GM18873 (cell line): Measurements from ENCODE around the gene MRPS33.

Experiments used
- ATAC-seq: cut with Tn5 transposase; IDR thresholded peaks from one replicate; pipeline ENCODE4 v1.9.1; 2021; ENCODE audit warnings: mild to moderate bottlenecking, moderate library complexity, moderate number of reproducible peaks; ENCODE audit not compliant: unreplicated experiment, low FRiP score

The MRPS33 gene

GRCh38 chr7:141012696-141013344 lies 1.9 kb downstream of the MRPS33 start:
- ATAC-seq = no peak

GRCh38 chr7:141012044-141012685 lies 2.6 kb downstream of the MRPS33 start:
- peak; percentile 24 for ATAC-seq

DNA sequence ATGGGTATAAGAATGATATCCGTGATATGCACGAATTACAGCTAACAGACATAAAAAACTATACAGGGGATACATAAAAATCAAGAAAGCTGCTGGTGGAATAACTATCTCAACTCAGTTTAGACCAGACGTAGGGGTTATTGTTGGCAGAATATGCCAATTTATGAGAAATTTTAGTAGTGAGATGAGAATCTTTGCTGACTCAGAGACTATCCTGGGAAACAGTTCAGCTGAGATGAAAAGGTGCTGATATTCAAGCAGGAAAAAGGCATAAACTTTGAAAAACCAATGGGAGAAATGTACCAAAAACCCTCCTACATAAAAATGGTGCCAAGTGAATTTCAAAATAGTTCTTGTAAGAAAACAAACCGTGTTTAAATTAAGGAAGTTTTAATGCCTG lies 3.3 kb downstream of the MRPS33 start:
- ATAC-seq = no peak

- ATAC-seq = no peak
Measured at GRCh38 chr7:141003172-141004065, 11.3 kb downstream of the MRPS33 start.

- ATAC-seq = no peak
Measured at GRCh38 chr7:141001546-141001945, 13.2 kb downstream of the MRPS33 start.

- no peak for ATAC-seq
Measured at GRCh38 chr7:141001122-141001521, 13.6 kb downstream of the MRPS33 start.

DNA sequence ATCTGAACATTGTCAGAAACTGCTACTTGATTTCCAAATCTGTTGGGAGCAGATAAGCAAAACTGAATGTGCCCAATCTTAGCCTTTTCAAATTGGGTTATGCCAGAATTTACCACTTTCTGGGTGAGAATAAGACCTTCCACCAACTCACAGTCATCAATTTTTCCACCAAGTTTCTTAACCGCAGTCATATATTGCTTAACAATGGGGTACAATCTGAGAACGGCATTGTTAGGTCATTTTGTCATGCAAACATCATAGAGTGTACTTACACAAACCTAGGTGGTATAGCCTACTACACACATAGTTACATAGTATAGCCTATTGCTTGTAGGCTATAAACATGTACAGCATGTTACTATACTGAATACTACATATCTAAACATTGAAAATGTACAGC lies 16.0 kb downstream of the MRPS33 start:
- ATAC-seq = no peak

DNA sequence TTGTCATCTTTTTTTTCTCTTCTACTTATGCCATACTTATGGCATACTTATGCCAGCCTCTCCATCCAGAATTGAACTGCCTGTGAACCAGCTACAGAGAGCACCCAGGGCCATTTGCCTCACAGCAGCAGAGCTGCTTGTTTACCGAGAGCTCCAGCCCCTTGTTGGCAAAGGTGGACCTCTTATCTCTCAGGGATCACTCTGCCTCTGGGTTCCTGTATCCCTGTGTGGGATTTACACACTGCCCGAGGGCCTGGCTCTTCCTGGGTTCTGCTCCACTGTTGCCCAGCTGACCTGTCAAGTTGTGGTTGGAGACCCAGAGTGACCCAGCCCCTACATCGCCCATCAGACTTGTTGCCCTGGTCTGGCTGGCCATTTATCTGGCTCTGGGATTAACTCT lies 22.3 kb downstream of the MRPS33 start:
- no peak for ATAC-seq

GRCh38 chr7:140990193-140990962 lies 24.4 kb downstream of the MRPS33 start:
- no peak for ATAC-seq

GRCh38 chr7:140989068-140989467 lies 25.7 kb downstream of the MRPS33 start:
- no peak for ATAC-seq

DNA sequence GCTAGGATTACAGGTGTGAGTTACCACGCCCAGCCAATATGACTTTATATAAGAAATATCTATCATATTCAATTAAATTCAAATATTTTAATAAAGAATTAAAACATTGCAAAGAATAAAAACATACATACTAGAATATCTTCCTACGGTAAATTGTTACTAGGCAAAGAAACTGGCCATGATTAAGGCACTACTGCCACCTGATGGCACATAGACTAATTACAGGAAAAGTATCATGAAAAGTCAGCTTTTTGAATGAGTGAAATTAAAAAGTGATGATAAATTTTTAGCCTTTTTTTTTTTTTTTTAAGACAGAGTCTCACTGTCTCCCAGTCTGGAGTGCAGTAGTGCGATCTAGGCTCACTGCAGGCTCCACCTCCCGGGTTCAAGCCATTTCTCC lies 30.9 kb downstream of the MRPS33 start:
- no peak for ATAC-seq

DNA sequence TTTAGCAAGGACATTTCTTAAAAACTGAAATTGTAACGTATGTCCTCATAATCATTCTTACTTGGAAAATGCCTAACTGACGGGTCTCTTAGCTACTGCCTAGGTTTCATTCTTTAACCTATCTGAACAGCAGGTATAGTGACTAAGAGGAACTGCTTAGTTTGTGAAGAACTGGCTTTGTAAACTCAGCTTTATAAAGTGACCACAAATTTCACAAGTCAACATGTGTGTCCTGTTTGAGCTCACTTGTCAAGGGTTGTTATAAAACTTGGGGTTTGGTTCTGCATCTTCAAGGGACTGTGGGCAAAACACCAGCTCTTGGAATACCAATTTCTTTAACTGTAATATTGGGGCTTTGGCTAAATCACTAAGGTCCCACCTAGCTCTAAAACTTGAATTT lies 32.2 kb downstream of the MRPS33 start:
- no peak for ATAC-seq

DNA sequence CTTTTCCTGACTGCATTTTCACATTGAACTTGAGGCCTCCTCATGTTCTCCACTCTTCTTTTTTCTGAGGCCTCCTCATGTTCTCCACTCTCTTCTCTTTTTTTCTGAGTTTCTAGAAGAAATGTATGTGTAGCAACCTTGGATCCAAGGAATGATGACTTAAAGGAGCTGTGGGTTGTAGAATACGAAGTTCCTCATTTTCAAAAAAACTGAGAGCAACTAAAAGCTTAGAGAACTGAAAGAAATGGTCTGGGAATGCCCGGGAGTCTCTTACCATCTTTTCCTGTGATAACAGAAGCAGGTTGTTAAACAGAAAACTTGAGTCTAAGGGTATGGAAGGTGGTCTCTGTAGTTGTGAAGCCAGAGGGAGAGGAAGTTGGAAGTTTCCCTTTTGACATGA lies 32.8 kb downstream of the MRPS33 start:
- no peak for ATAC-seq

GRCh38 chr7:140977741-140978140 lies 37.0 kb downstream of the MRPS33 start:
- ATAC-seq = no peak

GRCh38 chr7:140972876-140973829 lies 41.6 kb downstream of the MRPS33 start:
- no peak for ATAC-seq

DNA sequence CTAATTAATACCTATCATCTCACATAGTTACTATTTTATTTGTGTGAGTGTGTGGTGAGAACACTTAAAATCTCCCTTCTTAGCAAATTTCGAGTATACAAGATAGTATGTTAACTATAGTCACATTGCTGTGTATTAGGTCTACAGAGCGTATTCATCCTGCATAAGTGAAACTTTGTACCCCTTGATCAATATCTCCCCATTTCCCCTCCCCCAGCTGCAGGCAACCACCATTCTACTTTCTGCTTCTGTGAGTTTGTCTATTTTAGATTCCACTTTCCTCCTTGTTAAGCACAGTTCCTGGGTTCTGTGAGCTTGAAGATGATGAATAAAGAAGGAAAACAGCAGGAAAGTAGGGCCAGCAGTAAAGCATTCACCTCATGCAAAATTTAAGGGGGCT lies 42.4 kb downstream of the MRPS33 start:
- no peak for ATAC-seq

DNA sequence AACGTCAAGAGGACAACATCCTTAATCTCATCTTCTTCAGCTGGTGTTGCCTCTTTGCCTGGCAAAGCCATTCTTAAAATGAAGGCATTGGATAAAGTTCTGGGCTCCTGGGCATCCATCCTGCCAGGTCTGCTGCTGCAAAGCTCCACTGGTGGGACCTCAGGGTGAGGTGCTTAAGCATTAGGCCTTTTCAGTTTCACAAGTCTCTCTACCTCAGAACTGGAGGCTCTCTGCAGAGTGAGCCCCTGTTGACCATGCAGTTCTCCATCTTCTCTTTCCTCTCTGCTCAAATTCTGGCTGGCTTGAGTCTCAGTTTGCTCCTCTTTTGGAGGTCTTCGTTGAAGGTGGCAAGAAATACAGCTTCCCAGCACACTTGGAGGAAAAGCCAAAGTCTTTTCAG lies 47.3 kb downstream of the MRPS33 start:
- ATAC-seq = no peak

DNA sequence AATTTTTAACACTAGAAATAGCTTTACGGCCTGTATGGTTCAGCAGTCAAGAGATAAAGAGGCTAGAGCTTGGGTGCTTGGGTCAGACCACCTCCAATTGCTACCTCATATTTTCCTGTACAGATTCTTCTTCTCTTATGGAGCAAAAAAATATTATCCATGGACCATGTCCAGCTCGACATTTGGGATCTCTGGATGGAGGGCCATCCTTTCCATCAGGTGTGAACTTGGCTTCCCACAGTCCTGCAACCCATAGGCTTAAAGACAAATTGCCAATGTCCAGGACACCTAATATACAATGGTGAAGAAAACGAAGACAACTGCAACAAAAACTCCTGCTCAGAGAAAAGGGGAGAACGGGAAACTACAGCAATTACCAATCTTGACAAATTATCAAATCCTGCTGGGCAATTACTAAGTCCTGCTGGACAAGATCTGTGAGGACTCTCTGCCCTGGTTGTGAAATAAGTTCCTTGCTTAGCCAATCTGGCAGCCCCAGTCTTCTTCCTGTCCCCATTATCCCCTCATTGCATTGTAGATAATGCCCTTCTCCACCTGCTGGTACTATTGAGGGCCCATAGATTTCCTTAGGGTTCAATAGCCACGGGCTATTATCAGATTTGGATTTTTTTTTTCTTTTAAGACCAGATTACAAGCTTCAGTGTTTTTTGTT lies 48.1 kb downstream of the MRPS33 start:
- no peak for ATAC-seq

- ATAC-seq = no peak
Measured at GRCh38 chr7:140961117-140961516, 53.6 kb downstream of the MRPS33 start.
